ENCODE measurements around the gene SP5. TPM values are rescaled to one million over a fixed set of nuclear protein-coding genes. Genes with fewer than 3 reads are reported as not detected.
A peak's percentile ranks its signal among the peaks of the same experiment; 100 is the strongest.
"Not testable (repeated sequence)": the region's sequence is repeated elsewhere in the genome, so short reads cannot be mapped to it uniquely, and the experiment has no call there.

The SP5 gene
- total and polyA plus RNA-seq, 5 donors from 2014 or later, result not detected

- Histone ChIP-seq H3K27ac (ENCODE audit: insufficient read depth, low read length, poor library complexity, severe bottlenecking) (no peak overlapping the region), H3K36me3 (ENCODE audit: control insufficient read depth, insufficient read depth, low read length) (no peaks in the 10 kb centered on the region), H3K9me3 (ENCODE audit: control insufficient read depth in 2 of 2, low read length in 2 of 2) (no peaks in the 10 kb centered on the region), H3K27me3 (ENCODE audit: control insufficient read depth, insufficient read depth, low read length) (peaks cover 41% of the 10 kb centered on the region), H3K4me1 (ENCODE audit: control insufficient read depth, insufficient read depth, low read length, poor library complexity, severe bottlenecking) (peaks cover 40% of the 10 kb centered on the region), H3K4me3 (ENCODE audit: low read depth, low read length) (no peak overlapping the region)
- peaks cover 0 to 30% (median 10%) of the 10 kb centered on the region in 4 donors for H3K4me1 Mint-ChIP-seq
- no peaks in the 10 kb centered on the region for H3K36me3 Mint-ChIP-seq
- peaks cover 0 to 4% (median 0%) of the 10 kb centered on the region in 7 donors for H3K9me3 Mint-ChIP-seq
- DNase-seq, result no peak
- peaks cover 50% of the 10 kb centered on the region for H3K27me3 Mint-ChIP-seq
- ATAC-seq (ENCODE audit: low read depth in 2 of 2), result no peak
- H3K4me3 Mint-ChIP-seq, result peak overlapping the region in 3 of 4 donors; percentile 1 to 80 (median 73)
- no peak overlapping the region for H3K27ac Mint-ChIP-seq
Observed at GRCh38 chr2:170717991-170718589, 3.0 kb downstream of the SP5 start.

DNA sequence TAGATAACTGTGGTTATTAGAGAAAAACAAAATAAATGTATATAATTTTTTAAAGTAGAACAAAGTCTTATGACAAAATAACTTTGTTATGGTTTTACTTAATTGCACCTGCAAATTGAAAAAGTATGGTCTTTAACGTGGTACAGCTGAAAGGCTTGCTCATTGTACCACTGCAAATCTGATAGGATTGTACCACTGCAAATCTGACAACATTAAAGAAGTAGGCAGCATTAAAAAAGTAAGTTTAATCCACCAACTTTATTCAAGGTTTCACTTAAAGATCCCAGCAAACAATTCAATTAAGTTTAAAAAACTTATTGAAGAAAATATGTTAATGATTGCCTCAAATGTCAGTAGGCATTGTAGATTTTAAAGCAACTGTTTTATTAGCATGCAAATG, 4.7 kb downstream of the SP5 start:
- Mint-ChIP-seq H3K9me3 (peaks cover 0 to 1% (median 0%) of the 10 kb centered on the region in 7 donors), H3K4me1 (peaks cover 0 to 22% (median 8%) of the 10 kb centered on the region in 4 donors), H3K4me3 (no peak overlapping the region), H3K27me3 (peaks cover 54% of the 10 kb centered on the region), H3K36me3 (no peaks in the 10 kb centered on the region), H3K27ac (no peak overlapping the region)
- H3K36me3 ChIP-seq (ENCODE audit: control insufficient read depth, insufficient read depth, low read length), result no peaks in the 10 kb centered on the region
- H3K4me1 ChIP-seq (ENCODE audit: control insufficient read depth, insufficient read depth, low read length, poor library complexity, severe bottlenecking), result peaks cover 27% of the 10 kb centered on the region
- DNase-seq (no peak), ATAC-seq (ENCODE audit: low read depth in 2 of 2) (no peak)
- H3K27ac ChIP-seq (ENCODE audit: insufficient read depth, low read length, poor library complexity, severe bottlenecking), result no peak overlapping the region
- no peaks in the 10 kb centered on the region for H3K9me3 ChIP-seq (ENCODE audit: control insufficient read depth in 2 of 2, low read length in 2 of 2)
- no peak overlapping the region for H3K4me3 ChIP-seq (ENCODE audit: low read depth, low read length)
- peaks cover 52% of the 10 kb centered on the region for H3K27me3 ChIP-seq (ENCODE audit: control insufficient read depth, insufficient read depth, low read length)

- H3K27me3 ChIP-seq (ENCODE audit: control insufficient read depth, insufficient read depth, low read length), result peaks cover 53% of the 10 kb centered on the region
- Mint-ChIP-seq H3K36me3 (no peaks in the 10 kb centered on the region), H3K4me3 (no peak overlapping the region), H3K27ac (no peak overlapping the region), H3K9me3 (no peaks in the 10 kb centered on the region), H3K4me1 (peaks cover 0 to 14% (median 6%) of the 10 kb centered on the region in 4 donors), H3K27me3 (peaks cover 48% of the 10 kb centered on the region)
- no peak for DNase-seq
- H3K4me3 ChIP-seq (ENCODE audit: low read depth, low read length), result no peak overlapping the region
- H3K36me3 ChIP-seq (ENCODE audit: control insufficient read depth, insufficient read depth, low read length), result no peaks in the 10 kb centered on the region
- H3K27ac ChIP-seq (ENCODE audit: insufficient read depth, low read length, poor library complexity, severe bottlenecking), result no peak overlapping the region
- no peaks in the 10 kb centered on the region for H3K9me3 ChIP-seq (ENCODE audit: control insufficient read depth in 2 of 2, low read length in 2 of 2)
- no peak for ATAC-seq (ENCODE audit: low read depth in 2 of 2)
- peaks cover 9% of the 10 kb centered on the region for H3K4me1 ChIP-seq (ENCODE audit: control insufficient read depth, insufficient read depth, low read length, poor library complexity, severe bottlenecking)
Observed at GRCh38 chr2:170721678-170722077, 6.5 kb downstream of the SP5 start.

DNA sequence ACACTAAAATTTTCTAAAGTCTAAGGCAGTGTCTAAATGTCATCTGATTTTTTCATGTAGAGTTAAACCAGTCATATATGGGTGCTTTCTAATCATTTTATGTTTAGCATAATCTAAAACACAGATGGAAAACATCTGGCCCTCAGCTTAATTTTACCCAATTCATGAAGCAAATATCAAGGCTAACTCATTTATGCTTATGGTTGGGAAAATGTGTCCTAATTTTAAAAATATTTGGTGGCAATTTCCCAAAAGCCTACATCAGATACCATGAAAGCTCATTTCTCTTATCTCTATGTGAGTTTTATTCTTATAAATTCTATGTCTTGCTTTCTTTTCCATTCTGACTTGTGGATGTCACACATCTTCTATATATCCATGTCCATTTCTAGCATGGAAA, 7.2 kb downstream of the SP5 start:
- H3K36me3 Mint-ChIP-seq, result no peaks in the 10 kb centered on the region
- ATAC-seq (ENCODE audit: low read depth in 2 of 2), result no peak
- H3K27ac Mint-ChIP-seq, result no peak overlapping the region
- no peak for DNase-seq
- H3K4me3 ChIP-seq (ENCODE audit: low read depth, low read length), result no peak overlapping the region
- no peak overlapping the region for H3K27ac ChIP-seq (ENCODE audit: insufficient read depth, low read length, poor library complexity, severe bottlenecking)
- H3K4me1 Mint-ChIP-seq, result peaks cover 0 to 10% (median 5%) of the 10 kb centered on the region in 4 donors
- no peaks in the 10 kb centered on the region for H3K36me3 ChIP-seq (ENCODE audit: control insufficient read depth, insufficient read depth, low read length)
- no peak overlapping the region for H3K4me3 Mint-ChIP-seq
- no peaks in the 10 kb centered on the region for H3K9me3 Mint-ChIP-seq
- H3K27me3 ChIP-seq (ENCODE audit: control insufficient read depth, insufficient read depth, low read length), result peaks cover 55% of the 10 kb centered on the region
- peaks cover 3% of the 10 kb centered on the region for H3K4me1 ChIP-seq (ENCODE audit: control insufficient read depth, insufficient read depth, low read length, poor library complexity, severe bottlenecking)
- no peaks in the 10 kb centered on the region for H3K9me3 ChIP-seq (ENCODE audit: control insufficient read depth in 2 of 2, low read length in 2 of 2)
- peaks cover 51% of the 10 kb centered on the region for H3K27me3 Mint-ChIP-seq

- Mint-ChIP-seq H3K27me3 (peaks cover 47% of the 10 kb centered on the region), H3K4me1 (no peaks in the 10 kb centered on the region), H3K27ac (no peak overlapping the region), H3K4me3 (no peak overlapping the region), H3K36me3 (peaks cover 4% of the 10 kb centered on the region), H3K9me3 (peaks cover 0 to 4% (median 0%) of the 10 kb centered on the region in 7 donors)
- Histone ChIP-seq H3K36me3 (ENCODE audit: control insufficient read depth, insufficient read depth, low read length) (no peaks in the 10 kb centered on the region), H3K27me3 (ENCODE audit: control insufficient read depth, insufficient read depth, low read length) (peaks cover 53% of the 10 kb centered on the region), H3K4me1 (ENCODE audit: control insufficient read depth, insufficient read depth, low read length, poor library complexity, severe bottlenecking) (no peaks in the 10 kb centered on the region), H3K4me3 (ENCODE audit: low read depth, low read length) (no peak overlapping the region), H3K27ac (ENCODE audit: insufficient read depth, low read length, poor library complexity, severe bottlenecking) (no peak overlapping the region), H3K9me3 (ENCODE audit: control insufficient read depth in 2 of 2, low read length in 2 of 2) (no peaks in the 10 kb centered on the region)
- DNase-seq (no peak), ATAC-seq (ENCODE audit: low read depth in 2 of 2) (no peak)
Observed at GRCh38 chr2:170723446-170723958, 8.4 kb downstream of the SP5 start.

DNA sequence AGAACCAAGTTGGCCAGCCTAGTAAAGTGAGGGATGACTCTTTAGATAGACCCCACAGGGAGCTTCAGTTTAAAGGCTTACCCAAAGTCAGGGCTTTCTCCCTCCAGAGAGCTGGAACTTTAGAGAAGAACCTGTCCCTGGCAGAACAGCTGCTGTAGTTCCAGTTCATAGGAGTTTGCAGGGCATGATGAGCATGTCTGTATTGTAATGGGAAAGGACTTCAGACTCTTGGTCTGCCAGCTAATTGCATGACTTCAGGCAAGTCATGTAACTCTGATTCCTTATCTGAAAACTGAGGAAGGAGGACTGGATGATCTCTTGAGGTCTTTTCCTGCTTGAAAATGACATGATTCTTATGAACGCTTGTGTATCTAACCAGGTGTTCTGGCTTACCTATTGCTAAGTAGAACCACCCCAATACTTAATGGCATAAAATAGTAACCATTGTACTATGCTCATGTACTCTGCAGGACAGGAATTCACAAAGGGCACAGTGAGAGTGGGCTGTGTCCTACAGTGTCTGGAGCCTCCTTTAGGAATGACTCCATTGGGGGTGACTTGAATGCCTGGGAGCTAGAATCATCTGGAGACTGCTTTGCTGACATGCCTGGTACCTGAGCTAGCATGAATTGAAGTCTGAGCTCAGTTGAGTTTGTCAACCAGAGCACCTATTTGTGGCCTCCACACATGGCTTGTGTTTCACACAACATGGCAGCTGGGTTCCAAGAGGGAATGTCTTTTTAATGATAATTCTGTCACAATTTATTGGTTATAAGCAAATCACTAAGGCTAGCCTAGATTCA, 18.9 kb downstream of the SP5 start:
- peaks cover 5% of the 10 kb centered on the region for H3K27me3 ChIP-seq (ENCODE audit: control insufficient read depth, insufficient read depth, low read length)
- H3K4me1 ChIP-seq (ENCODE audit: control insufficient read depth, insufficient read depth, low read length, poor library complexity, severe bottlenecking), result no peaks in the 10 kb centered on the region
- H3K27ac ChIP-seq (ENCODE audit: insufficient read depth, low read length, poor library complexity, severe bottlenecking), result no peak overlapping the region
- DNase-seq (no peak), ATAC-seq (ENCODE audit: low read depth in 2 of 2) (no peak)
- Mint-ChIP-seq H3K4me1 (no peaks in the 10 kb centered on the region), H3K36me3 (no peaks in the 10 kb centered on the region), H3K27ac (no peak overlapping the region), H3K4me3 (no peak overlapping the region), H3K27me3 (peaks cover 28% of the 10 kb centered on the region), H3K9me3 (peaks cover 0 to 10% (median 3%) of the 10 kb centered on the region in 7 donors)
- no peak overlapping the region for H3K4me3 ChIP-seq (ENCODE audit: low read depth, low read length)
- no peaks in the 10 kb centered on the region for H3K36me3 ChIP-seq (ENCODE audit: control insufficient read depth, insufficient read depth, low read length)
- H3K9me3 ChIP-seq (ENCODE audit: control insufficient read depth in 2 of 2, low read length in 2 of 2), result peaks cover 0 to 3% of the 10 kb centered on the region in 2 experiments

- H3K4me3 Mint-ChIP-seq; DNase-seq; H3K4me1 ChIP-seq (ENCODE audit: control insufficient read depth, insufficient read depth, low read length, poor library complexity, severe bottlenecking); H3K4me1 Mint-ChIP-seq; H3K36me3 Mint-ChIP-seq; ATAC-seq (ENCODE audit: low read depth in 2 of 2); H3K36me3 ChIP-seq (ENCODE audit: control insufficient read depth, insufficient read depth, low read length); H3K27ac Mint-ChIP-seq; H3K4me3 ChIP-seq (ENCODE audit: low read depth, low read length); H3K27me3 ChIP-seq (ENCODE audit: control insufficient read depth, insufficient read depth, low read length); H3K9me3 ChIP-seq (ENCODE audit: control insufficient read depth in 2 of 2, low read length in 2 of 2); H3K27ac ChIP-seq (ENCODE audit: insufficient read depth, low read length, poor library complexity, severe bottlenecking): not testable (repeated sequence)
- Mint-ChIP-seq H3K9me3 (peaks cover 0 to 10% (median 3%) of the 10 kb centered on the region in 7 donors), H3K27me3 (peaks cover 24% of the 10 kb centered on the region)
Observed at GRCh38 chr2:170734601-170735000, 19.5 kb downstream of the SP5 start.
